NCI-H1092 (cell line): ENCODE results near the gene SLC38A10.

Experiments used
- DNase-seq: peaks from one replicate; lab custom pipeline; 2025; lab: John Stamatoyannopoulos, UW

The SLC38A10 gene

GRCh38 chr17:81207610-81208581 is 87.2 kb downstream of the SLC38A10 start:
- DNase-seq: peak; percentile 30

- DNase-seq: no peak
These were observed 88.5 kb downstream of the SLC38A10 start for GRCh38 chr17:81206657-81207056.

- DNase-seq: no peak
These were observed 88.9 kb downstream of the SLC38A10 start for GRCh38 chr17:81206166-81206565.

GRCh38 chr17:81204578-81204977 is 90.5 kb downstream of the SLC38A10 start:
- no peak for DNase-seq

- no peak for DNase-seq
These were observed 92.0 kb downstream of the SLC38A10 start for GRCh38 chr17:81203136-81203535.

- no peak for DNase-seq
These were observed 92.8 kb downstream of the SLC38A10 start for GRCh38 chr17:81202318-81202717.

- no peak for DNase-seq
These were observed 94.2 kb downstream of the SLC38A10 start for GRCh38 chr17:81200695-81201580.

- no peak for DNase-seq
These were observed 94.9 kb downstream of the SLC38A10 start for GRCh38 chr17:81200201-81200600.

- DNase-seq: no peak
These were observed 95.7 kb downstream of the SLC38A10 start for GRCh38 chr17:81199482-81199830.

- no peak for DNase-seq
These were observed 96.2 kb downstream of the SLC38A10 start for GRCh38 chr17:81198826-81199481.

- no peak for DNase-seq
These were observed 97.1 kb downstream of the SLC38A10 start for GRCh38 chr17:81197831-81198490.

- DNase-seq: no peak
These were observed 97.7 kb downstream of the SLC38A10 start for GRCh38 chr17:81197409-81197795.

GRCh38 chr17:81196505-81197408 is 98.3 kb downstream of the SLC38A10 start:
- no peak for DNase-seq

- no peak for DNase-seq
These were observed 99.1 kb downstream of the SLC38A10 start for GRCh38 chr17:81195941-81196495.
